Caco-2 (cell line): ENCODE results near the gene NOL12. TPM values are rescaled to one million over a fixed set of nuclear protein-coding genes. Genes with fewer than 3 reads are reported as not detected.

ENCODE experiments used
- BruUV-seq: library from RNA; stranded (reverse); fragments of 400-500 nt; replicated peaks from 2 replicates; lab custom pipeline; 2021; lab: Mats Ljungman, UMichigan
- CTCF ChIA-PET: fragments of 300-600 bp; sonication (Branson Sonifier 250); formaldehyde crosslinking; loops from one replicate; lab custom pipeline; 2022; ENCODE audit warnings: antibody characterized with exemption; lab: Charles Lee
- POLR2A ChIA-PET: fragments of 300-600 bp; sonication (Branson Sonifier 250); formaldehyde crosslinking; loops from one replicate; lab custom pipeline; 2022; ENCODE audit warnings: antibody characterized with exemption; lab: Charles Lee
- DNase-seq, 2 experiments: peaks; one replicate each; pipeline versions ENCODE4 v3.0.0 to v3.0.0-alpha.2; 2020 to 2022
- H3K27me3 ChIP-seq: replicated peaks from 2 replicates; pipeline ENCODE4 v1.6.0; 2011; ENCODE audit warnings: low read length; ENCODE audit not compliant: control insufficient read depth, insufficient read depth
- H3K36me3 ChIP-seq: 2 replicates; pipeline ENCODE4 v1.5.1; 2011; ENCODE audit warnings: low read length; ENCODE audit not compliant: control insufficient read depth, insufficient read depth
- H3K4me1 ChIP-seq: fragments of 250-450 bp; sonication (Bioruptor Pico); 2 replicates; pipeline ENCODE4 v1.5.1; 2020; ENCODE audit warnings: mild to moderate bottlenecking
- H3K4me3 ChIP-seq: 2 replicates; pipeline ENCODE4 v1.5.1; 2011; ENCODE audit warnings: low read depth, mild to moderate bottlenecking, control low read depth, low read length
- H3K9me3 ChIP-seq: fragments of 250-450 bp; sonication (Bioruptor Pico); 2 replicates; pipeline ENCODE4 v1.5.1; 2020; ENCODE audit warnings: mild to moderate bottlenecking, moderate library complexity
- H3K27ac Mint-ChIP-seq: one replicate; pipeline ENCODE4 v1.8.0; 2022; ENCODE audit warnings: mixed read lengths; ENCODE audit not compliant: unreplicated experiment
- H3K27me3 Mint-ChIP-seq: one replicate; pipeline ENCODE4 v1.8.0; 2022; ENCODE audit warnings: mixed read lengths; ENCODE audit not compliant: insufficient read depth, unreplicated experiment
- H3K36me3 Mint-ChIP-seq: one replicate; pipeline ENCODE4 v1.8.0; 2022; ENCODE audit warnings: mild to moderate bottlenecking, mixed read lengths; ENCODE audit not compliant: insufficient read depth, unreplicated experiment
- H3K4me1 Mint-ChIP-seq: one replicate; pipeline ENCODE4 v1.8.0; 2022; ENCODE audit warnings: low read depth, mixed read lengths; ENCODE audit not compliant: unreplicated experiment
- H3K4me3 Mint-ChIP-seq: one replicate; pipeline ENCODE4 v1.8.0; 2022; ENCODE audit warnings: mild to moderate bottlenecking, moderate library complexity, mixed read lengths; ENCODE audit not compliant: unreplicated experiment
- H3K9me3 Mint-ChIP-seq: one replicate; pipeline ENCODE4 v1.8.0; 2022; ENCODE audit warnings: mixed read lengths; ENCODE audit not compliant: unreplicated experiment
- CTCF ChIP-seq, 2 experiments: fragments of 200-600 bp in 1 of 2; IDR thresholded peaks; 1 replicate in 1 of 2; 2 replicates in 1 of 2; pipeline versions ENCODE4 v1.5.1 to v1.8.0; 2011 to 2022; ENCODE audit warnings: antibody characterized with exemption in 1 of 2, control low read depth in 1 of 2, inconsistent platforms in 1 of 2, low read depth in 1 of 2, low read length in 1 of 2, mild to moderate bottlenecking in 1 of 2, moderate library complexity in 1 of 2; ENCODE audit not compliant: insufficient read depth in 1 of 2, severe bottlenecking in 1 of 2, unreplicated experiment in 1 of 2
- intact Hi-C: fragments of 100-400 bp; cut with micrococcal nuclease; formaldehyde crosslinking; loops from one replicate; pipeline ENCODE4 v1.10.0; 2022; ENCODE audit not compliant: unreplicated experiment
- total RNA-seq: library from RNA; stranded (reverse); gene quantifications from 2 replicates; pipeline ENCODE4 v1.2.3, GENCODE V29; 2022

Gene NOL12
- total RNA-seq, 1 experiment from 2014 or later = 20.2 TPM

DNA sequence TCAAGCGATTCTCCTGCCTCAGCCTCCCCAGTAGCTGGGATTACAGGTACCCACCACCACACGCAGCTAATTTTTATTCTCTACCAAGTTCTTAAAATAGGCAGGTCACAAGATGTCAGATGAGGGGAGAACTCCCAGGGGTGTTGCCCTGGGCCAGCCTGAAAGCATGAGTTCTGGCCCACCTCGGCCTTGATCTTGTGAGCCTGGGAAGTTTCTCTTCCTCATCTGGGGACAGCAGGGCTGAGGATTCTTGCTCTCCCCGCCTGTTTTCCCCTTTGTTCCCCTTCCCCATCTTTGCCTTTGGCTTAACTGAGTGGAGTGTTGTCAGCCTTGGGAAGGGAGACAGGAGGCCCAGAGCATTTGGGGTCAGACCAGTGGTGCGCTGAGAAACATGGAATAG is 24.1 kb upstream of the NOL12 start:
- H3K27me3 Mint-ChIP-seq = no peaks in the 10 kb centered on the region
- intact Hi-C loops = no loop called here
- Histone ChIP-seq H3K36me3 (no peaks in the 10 kb centered on the region; the same call in 1 of the 2 replicates), H3K27me3 (no peaks in the 10 kb centered on the region), H3K9me3 (no peaks in the 10 kb centered on the region), H3K4me3 (no peak overlapping the region), H3K4me1 (peaks cover 18% of the 10 kb centered on the region)
- POLR2A ChIA-PET = no interaction called here
- no peak for DNase-seq
- peaks cover 19% of the 10 kb centered on the region for H3K4me1 Mint-ChIP-seq
- H3K9me3 Mint-ChIP-seq = no peaks in the 10 kb centered on the region
- no peak overlapping the region for H3K4me3 Mint-ChIP-seq
- no TSS peak for BruUV-seq
- no peak for TF ChIP-seq CTCF (IDR thresholded peaks at IDR 0.05; ENCODE audit: insufficient read depth in 1 of 2, low read depth in 1 of 2, low read length in 1 of 2, severe bottlenecking in 1 of 2, unreplicated experiment in 1 of 2)
- CTCF ChIA-PET = interaction anchor here (0.5 to 1.4 kb wide), 6 partner anchors 9 to 1548 kb away, joined by 3 to 6 read pairs (median 6); no protein-coding TSS in a partner anchor
- no peak overlapping the region for H3K27ac Mint-ChIP-seq
- H3K36me3 Mint-ChIP-seq = peaks cover 39% of the 10 kb centered on the region

DNA sequence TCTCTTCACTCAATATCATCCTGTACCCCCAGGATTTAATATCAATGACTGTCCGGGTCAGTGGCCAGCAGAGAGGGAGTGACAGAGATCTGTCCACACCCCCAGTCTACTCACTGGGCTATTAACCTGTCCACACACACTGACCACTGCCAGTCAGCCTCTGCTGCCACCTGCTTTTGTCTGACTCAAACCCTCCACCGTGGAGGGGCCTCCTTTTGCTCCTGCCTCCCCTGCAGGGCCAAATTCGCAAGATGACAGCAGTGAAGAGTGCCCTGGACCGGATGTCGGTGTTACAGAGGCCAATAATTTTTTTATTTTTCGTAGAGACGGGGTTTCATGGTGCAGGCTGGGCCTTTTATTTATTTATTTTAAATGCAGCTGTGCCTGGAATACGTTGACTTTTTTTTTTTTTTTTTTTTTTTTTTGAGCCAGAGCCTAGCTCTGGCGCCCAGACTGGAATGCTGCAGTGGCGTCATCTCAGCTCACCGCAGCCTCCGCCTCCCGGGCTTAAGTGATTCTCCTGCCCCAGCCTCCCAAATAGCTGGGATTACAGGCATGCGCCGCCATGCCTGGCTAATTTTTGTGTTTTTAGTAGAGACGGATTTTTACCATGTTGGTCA is 22.5 kb upstream of the NOL12 start:
- no peaks in the 10 kb centered on the region for H3K27me3 Mint-ChIP-seq
- H3K36me3 Mint-ChIP-seq = peaks cover 43% of the 10 kb centered on the region
- no peaks in the 10 kb centered on the region for H3K9me3 Mint-ChIP-seq
- H3K4me3 ChIP-seq = no peak overlapping the region
- H3K9me3 ChIP-seq = no peaks in the 10 kb centered on the region
- no peaks in the 10 kb centered on the region; the same call in 1 of the 2 replicates for H3K36me3 ChIP-seq
- ChIA-PET CTCF (interaction anchor here (0.7 to 1.1 kb wide), 2 partner anchors 20 to 347 kb away, joined by 3 read pairs; no protein-coding TSS in a partner anchor), POLR2A (no interaction called here)
- DNase-seq = no peak
- peaks cover 14% of the 10 kb centered on the region for H3K4me1 Mint-ChIP-seq
- no peaks in the 10 kb centered on the region for H3K27me3 ChIP-seq
- H3K4me3 Mint-ChIP-seq = no peak overlapping the region
- no peak overlapping the region for H3K27ac Mint-ChIP-seq
- intact Hi-C loops = no loop called here
- TF ChIP-seq CTCF (IDR thresholded peaks at IDR 0.05; ENCODE audit: insufficient read depth in 1 of 2, low read depth in 1 of 2, low read length in 1 of 2, severe bottlenecking in 1 of 2, unreplicated experiment in 1 of 2) = no peak
- BruUV-seq = no TSS peak
- H3K4me1 ChIP-seq = peaks cover 14% of the 10 kb centered on the region; the same call in 1 of the 2 replicates

- Histone ChIP-seq H3K27me3 (no peaks in the 10 kb centered on the region), H3K36me3 (no peaks in the 10 kb centered on the region; the same call in 1 of the 2 replicates), H3K4me1 (peaks cover 14% of the 10 kb centered on the region; the same call in 1 of the 2 replicates), H3K4me3 (no peak overlapping the region), H3K9me3 (no peaks in the 10 kb centered on the region)
- Mint-ChIP-seq H3K4me3 (no peak overlapping the region), H3K27me3 (no peaks in the 10 kb centered on the region), H3K27ac (no peak overlapping the region), H3K9me3 (no peaks in the 10 kb centered on the region), H3K4me1 (peaks cover 11% of the 10 kb centered on the region), H3K36me3 (peaks cover 47% of the 10 kb centered on the region)
- POLR2A ChIA-PET = no interaction called here
- intact Hi-C loops = no loop called here
- CTCF ChIA-PET = interaction anchor here (0.7 to 1.1 kb wide), 2 partner anchors 21 to 348 kb away, joined by 3 read pairs; no protein-coding TSS in a partner anchor
- DNase-seq = no peak
- BruUV-seq = no TSS peak
- TF ChIP-seq CTCF (IDR thresholded peaks at IDR 0.05; ENCODE audit: insufficient read depth in 1 of 2, low read depth in 1 of 2, low read length in 1 of 2, severe bottlenecking in 1 of 2, unreplicated experiment in 1 of 2) = no peak
These were observed 21.7 kb upstream of the NOL12 start for GRCh38 chr22:37664249-37665101.
